Subcutaneous adipose tissue (tissue), 4 donors: ENCODE results near the gene KIF7. TPM values are rescaled to one million over a fixed set of nuclear protein-coding genes. Genes with fewer than 3 reads are reported as not detected.

Experiments used
- total RNA-seq, 4 donors: library from RNA; depleted of rRNA; stranded (reverse); fragments of >200 nt; gene quantifications; one replicate each; pipeline ENCODE4 v1.1.0, GENCODE V29; 2016
- TF ChIP-seq, protein P1 (sequence below): fragments of 450-650 bp; IDR thresholded peaks from one replicate; pipeline ENCODE4 v1.5.1; 2016; ENCODE audit warnings: low read depth, mild to moderate bottlenecking, control low read depth, antibody characterized with exemption, moderate library complexity

KIF7 gene
- total RNA-seq, 4 donors from 2014 or later = 9.0 to 10.0 (median 9.3) TPM

DNA sequence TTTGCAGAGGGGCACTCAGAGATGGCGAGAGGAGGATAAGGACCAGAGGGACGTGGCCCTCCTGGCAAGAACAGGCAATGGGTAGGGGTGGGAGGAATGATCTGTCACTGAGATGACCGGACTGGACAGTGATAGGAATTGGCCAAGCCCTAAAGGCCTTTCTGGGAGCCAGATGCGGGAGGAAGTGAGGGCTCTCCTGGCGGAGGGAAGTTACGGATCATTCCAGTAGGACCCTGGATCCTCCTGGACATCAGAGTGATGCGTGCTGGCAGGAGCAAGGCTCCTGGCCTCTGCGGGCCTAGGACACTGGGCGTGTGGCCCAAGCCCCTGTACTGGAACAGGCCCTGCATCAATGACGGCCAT is 23.4 kb downstream of the KIF7 start:
- TF ChIP-seq, protein P1, sequence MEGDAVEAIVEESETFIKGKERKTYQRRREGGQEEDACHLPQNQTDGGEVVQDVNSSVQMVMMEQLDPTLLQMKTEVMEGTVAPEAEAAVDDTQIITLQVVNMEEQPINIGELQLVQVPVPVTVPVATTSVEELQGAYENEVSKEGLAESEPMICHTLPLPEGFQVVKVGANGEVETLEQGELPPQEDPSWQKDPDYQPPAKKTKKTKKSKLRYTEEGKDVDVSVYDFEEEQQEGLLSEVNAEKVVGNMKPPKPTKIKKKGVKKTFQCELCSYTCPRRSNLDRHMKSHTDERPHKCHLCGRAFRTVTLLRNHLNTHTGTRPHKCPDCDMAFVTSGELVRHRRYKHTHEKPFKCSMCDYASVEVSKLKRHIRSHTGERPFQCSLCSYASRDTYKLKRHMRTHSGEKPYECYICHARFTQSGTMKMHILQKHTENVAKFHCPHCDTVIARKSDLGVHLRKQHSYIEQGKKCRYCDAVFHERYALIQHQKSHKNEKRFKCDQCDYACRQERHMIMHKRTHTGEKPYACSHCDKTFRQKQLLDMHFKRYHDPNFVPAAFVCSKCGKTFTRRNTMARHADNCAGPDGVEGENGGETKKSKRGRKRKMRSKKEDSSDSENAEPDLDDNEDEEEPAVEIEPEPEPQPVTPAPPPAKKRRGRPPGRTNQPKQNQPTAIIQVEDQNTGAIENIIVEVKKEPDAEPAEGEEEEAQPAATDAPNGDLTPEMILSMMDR = no peak

DNA sequence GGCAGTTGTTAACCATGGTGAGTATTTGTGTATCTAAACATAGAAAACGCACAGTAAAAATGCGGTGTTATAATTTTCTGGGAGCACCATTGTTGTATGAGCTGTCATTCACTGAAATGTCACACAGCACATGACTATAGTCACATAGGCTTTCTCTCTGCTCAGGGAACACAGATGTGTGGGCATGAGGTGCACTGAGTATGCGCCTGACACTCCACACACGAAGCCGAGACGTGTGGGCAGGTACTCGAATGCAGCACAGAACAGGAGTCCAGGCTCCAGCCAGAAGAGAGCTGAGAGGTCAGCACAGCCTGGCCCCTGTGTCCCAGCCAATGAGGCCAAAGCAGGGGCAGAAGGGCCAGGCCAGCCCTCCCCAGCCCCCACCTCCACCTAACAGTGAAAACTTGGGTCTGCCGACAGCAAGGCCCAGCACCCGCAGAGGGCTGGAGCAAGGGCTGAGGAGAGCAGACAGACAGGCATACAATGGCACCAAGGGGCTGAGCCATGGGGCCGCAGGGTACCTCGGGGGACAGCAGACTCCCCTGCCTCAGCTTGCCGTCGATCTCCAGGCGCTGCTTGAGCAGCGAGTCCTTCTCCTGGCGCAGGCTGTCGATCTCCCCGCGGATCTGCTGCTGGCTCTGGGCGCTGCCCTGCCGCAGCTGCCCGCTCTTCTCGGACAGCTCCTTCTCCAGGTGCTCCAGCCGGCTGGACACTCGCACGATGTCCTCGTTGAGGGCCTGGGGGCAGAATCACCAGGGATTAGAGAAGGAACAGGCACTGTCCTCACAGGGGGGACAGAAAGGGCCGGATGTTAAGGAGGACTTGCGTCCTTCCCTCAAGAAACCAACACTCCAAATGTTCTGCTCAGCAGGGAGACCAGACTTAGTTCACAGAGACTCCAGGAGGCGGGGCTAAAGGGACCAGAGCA is 24.0 kb downstream of the KIF7 start:
- TF ChIP-seq, protein P1 = no peak

DNA sequence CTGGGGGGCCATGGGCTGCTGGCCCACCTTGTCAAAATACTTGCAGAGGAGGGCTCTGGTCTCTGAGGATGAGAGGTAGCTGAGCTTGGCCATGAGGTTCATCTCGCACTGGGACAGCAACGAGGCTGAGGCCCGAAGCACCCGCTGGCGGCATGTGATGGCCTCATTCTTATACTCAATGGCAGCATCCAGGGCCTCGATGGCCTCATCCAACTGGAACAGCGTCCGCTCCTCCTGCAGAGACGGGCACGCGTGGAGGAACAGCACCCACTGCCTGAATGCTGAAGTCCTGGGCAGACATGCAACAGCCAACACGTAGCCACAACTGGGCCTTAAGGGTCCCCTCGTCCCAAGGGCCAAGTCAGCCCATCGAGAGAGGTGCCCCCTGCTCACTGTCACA is 25.0 kb downstream of the KIF7 start:
- TF ChIP-seq, protein P1 = no peak

DNA sequence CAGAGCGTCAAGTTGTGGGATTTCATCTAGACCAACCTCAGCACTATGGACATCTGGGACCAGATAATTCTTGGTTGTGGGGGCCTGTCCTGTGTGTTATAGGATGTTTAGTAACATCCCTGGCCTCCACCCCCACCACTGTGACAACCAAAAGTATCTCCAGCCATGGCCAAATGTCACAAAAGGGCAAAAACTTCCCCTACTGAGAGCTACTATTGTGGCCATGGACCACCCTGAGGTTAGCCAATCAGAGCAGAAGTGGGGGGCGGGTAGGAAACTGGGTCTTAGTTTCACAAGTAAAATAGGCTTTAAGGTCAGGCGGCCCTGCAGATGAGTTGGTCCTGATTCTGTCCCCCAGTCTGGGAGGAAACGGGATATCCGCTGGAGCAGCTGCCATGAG is 25.4 kb downstream of the KIF7 start:
- TF ChIP-seq, protein P1 = no peak

DNA sequence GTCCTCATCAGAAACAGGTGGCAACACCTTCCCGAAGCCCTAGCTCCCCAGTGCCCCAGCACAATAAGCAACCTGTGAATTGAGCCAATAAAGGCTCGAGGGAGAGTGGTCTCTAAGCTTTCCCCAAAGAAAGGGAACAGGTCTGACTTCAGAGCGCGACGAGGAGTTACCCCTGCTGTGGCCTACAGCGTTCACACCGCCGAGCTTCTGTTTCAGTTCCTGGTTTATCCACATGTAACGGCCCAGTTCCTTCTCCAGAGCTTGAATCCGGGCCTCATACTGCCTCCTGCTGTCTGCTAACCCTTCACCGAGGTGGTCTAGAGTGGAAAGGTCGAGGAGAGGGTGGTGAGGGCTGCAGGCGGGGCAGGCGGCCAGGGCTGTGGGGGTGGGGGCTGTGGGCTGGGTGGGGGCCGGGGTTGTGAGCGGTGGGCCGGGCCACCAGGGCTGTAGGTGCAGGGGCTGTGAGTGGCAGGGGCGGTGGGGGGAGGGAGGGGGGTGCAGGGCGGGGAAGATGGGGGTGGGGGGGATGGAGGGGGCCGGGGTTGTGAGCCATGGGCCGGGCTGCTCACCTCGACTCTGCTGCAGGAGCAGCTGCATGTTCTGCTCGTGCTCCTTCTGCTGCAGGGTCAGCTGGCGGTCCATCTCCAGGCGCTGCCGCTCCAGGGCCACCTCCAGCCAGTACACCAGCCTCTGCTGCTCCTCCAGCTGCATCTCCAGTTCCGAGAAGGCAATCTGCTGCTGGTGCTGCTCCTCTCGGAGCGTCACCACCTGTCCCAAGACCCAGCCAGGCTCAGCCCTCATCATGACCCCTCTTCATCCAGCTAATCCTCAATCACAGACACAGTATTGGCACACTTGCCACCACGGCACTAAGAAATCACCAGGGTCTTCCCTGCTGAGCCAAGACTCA is 26.2 kb downstream of the KIF7 start:
- TF ChIP-seq, protein P1 = no peak

DNA sequence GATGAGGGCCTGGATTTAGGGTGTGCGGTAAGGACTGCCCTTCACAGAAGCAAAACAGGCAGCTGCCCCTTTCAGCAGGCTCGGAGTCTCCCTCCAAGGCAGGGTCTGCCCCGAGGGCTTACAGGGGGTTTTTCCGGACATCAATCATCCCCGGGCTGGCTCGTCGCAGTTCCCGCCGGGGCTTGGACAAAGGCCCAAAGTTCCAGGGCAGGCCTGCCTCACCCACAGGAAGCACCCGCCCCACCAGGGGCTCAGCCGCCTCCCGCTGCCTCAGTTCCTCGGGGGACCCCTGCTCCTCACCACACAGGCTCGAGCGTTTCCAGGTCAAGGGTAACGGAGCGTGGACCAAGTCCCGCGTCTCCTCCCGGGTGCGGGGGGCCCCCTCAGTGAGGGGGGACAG is 27.0 kb downstream of the KIF7 start:
- TF ChIP-seq, protein P1 = no peak

DNA sequence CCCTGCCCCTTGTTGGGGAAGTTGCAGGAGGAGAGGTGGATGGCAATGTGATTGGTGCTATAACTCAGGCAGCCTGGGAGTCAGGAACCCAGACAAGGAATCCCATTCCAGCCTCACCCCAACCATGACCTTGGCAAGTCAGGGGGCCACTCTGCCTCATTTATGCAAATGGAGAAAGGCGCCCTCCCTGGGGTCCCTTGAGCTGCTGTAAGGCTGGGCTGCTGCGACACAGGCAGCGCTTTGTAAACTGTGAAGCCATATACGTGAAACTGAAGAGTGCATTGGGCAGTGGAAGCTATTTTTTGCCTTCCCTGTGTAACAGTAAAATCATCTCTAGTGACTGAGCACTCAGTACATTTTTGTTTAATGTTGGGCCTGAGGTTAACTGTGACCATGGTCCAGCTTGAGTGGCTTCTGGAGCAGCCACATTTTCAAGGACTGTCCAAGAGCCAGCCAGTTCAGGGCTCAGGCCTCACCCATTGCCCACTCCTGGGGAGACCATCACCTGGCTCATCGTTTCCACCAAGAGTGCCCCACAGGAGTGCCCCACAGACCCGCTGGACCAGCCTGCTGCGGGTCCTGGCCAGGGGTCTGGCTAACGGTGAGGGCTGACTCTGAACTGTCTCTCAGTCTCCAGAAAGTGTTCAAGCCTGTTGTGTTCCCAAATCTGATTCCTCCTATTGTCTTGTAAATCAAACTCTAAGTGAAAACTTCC is 27.9 kb downstream of the KIF7 start:
- TF ChIP-seq, protein P1 = no peak
